ENCODE data around the gene MYL7. TPM values are rescaled to one million over a fixed set of nuclear protein-coding genes. Genes with fewer than 3 reads are reported as not detected.

Gene MYL7
- total and polyA plus RNA-seq, 2 of the 4 experiments (the other 2 are of a cell fraction) = 0.24 TPM; not detected in 1

- in situ Hi-C loops (cut with MboI; ENCODE audit: low sequenced_read_pairs) = no loop called here
- POLR2A ChIA-PET (ENCODE audit: unreplicated experiment) = no interaction called here
These were observed 31.8 kb upstream of the MYL7 start for GRCh38 chr7:44172803-44173424.

More at GRCh38 chr7:44172803-44173424, 31.8 kb upstream of the MYL7 start:
- Histone ChIP-seq H3K9me3 (ENCODE audit: control insufficient read depth, insufficient read depth, low read length) (peaks cover 5% of the 10 kb centered on the region; the same call in 1 of the 2 replicates), H3K36me3 (ENCODE audit: control insufficient read depth, insufficient read depth, low read length) (no peaks in the 10 kb centered on the region), H3K79me1 (ENCODE audit: low read depth in 1 of 2, low read length in 2 of 2) (no peaks in the 10 kb centered on the region), H3K23ac (ENCODE audit: low read depth, low read length) (no peak overlapping the region), H2BK120ac (ENCODE audit: low read depth, low read length) (no peak overlapping the region), H3K56ac (ENCODE audit: extremely low read depth, insufficient read depth, low read length) (no peak overlapping the region), H3K4me2 (ENCODE audit: low read depth, low read length) (no peak overlapping the region), H2AFZ (replicated peaks; ENCODE audit: low read length, poor library complexity) (no peak overlapping the region), H4K5ac (ENCODE audit: low read depth, low read length) (no peak overlapping the region), H3K4me3 (ENCODE audit: insufficient read depth, low read depth, low read length) (no peak overlapping the region), H2AK9ac (replicated peaks; ENCODE audit: low read depth, low read length, poor library complexity) (no peak overlapping the region), H3K4ac (ENCODE audit: low read depth, low read length) (no peak overlapping the region), H3K18ac (ENCODE audit: low read depth, low read length) (no peak overlapping the region), H4K91ac (ENCODE audit: insufficient read depth, low read depth, low read length) (no peak overlapping the region), H2BK5ac (ENCODE audit: low read depth, low read length, poor library complexity, severe bottlenecking) (no peak overlapping the region), H3K4me1 (ENCODE audit: control insufficient read depth, insufficient read depth, low read length) (peaks cover 4% of the 10 kb centered on the region), H3K9ac (ENCODE audit: low read depth, low read length) (no peak overlapping the region), H4K8ac (ENCODE audit: low read depth in 2 of 2, low read length in 2 of 2) (no peak overlapping the region), H3K14ac (replicated peaks; ENCODE audit: low read depth, low read length) (no peak overlapping the region), H3K27me3 (ENCODE audit: control insufficient read depth, insufficient read depth, low read length) (peaks cover 35% of the 10 kb centered on the region), H3K9me1 (ENCODE audit: insufficient read depth, low read length) (no peaks in the 10 kb centered on the region), H2AK5ac (ENCODE audit: low read depth, low read length) (no peak overlapping the region), H2BK20ac (ENCODE audit: low read depth, low read length) (no peak overlapping the region), H2BK15ac (ENCODE audit: low read depth, low read length) (no peak overlapping the region), H3K27ac (ENCODE audit: insufficient read depth, low read length) (no peak overlapping the region), H4K20me1 (ENCODE audit: insufficient read depth, low read length) (no peaks in the 10 kb centered on the region)
- no peak for ATAC-seq (ENCODE audit: low read depth)
- intact Hi-C loops (cut with micrococcal nuclease) = no loop called here
- no CpG with 5 or more reads among the region's 6 CpGs for WGBS, 2 experiments (ENCODE audit: extremely low coverage in 2 of 2, insufficient read length in 1 of 2)
- TF ChIP-seq FOS (IDR thresholded peaks at IDR 0.05; ENCODE audit: low read depth, low read length) = no peak
- TF ChIP-seq NFE2L2 (IDR thresholded peaks at IDR 0.05; ENCODE audit: low read depth, low read length) = no peak
- TF ChIP-seq ELK1 (IDR thresholded peaks at IDR 0.05; ENCODE audit: borderline replicate concordance, low read depth, low read length) = no peak
- no peak for TF ChIP-seq MAFK (IDR thresholded peaks at IDR 0.05; ENCODE audit: low read depth, low read length)
- no peak for TF ChIP-seq CTCF (conservative IDR thresholded peaks at IDR 0.05; ENCODE audit: low read depth, low read length)
- no peak for TF ChIP-seq RFX5 (IDR thresholded peaks at IDR 0.05; ENCODE audit: low read depth, low read length)
- TF ChIP-seq POLR2A (IDR thresholded peaks at IDR 0.05; ENCODE audit: low read depth, low read length) = no peak
- no peak for TF ChIP-seq SMC3 (IDR thresholded peaks at IDR 0.05; ENCODE audit: low read depth, low read length)
- TF ChIP-seq MAZ (IDR thresholded peaks at IDR 0.05; ENCODE audit: borderline replicate concordance, low read depth, low read length) = no peak
- no peak for TF ChIP-seq CEBPB (IDR thresholded peaks at IDR 0.05; ENCODE audit: low read depth, low read length)
- no peak for TF ChIP-seq CHD1 (IDR thresholded peaks at IDR 0.05; ENCODE audit: low read depth, low read length)
- TF ChIP-seq BHLHE40 (IDR thresholded peaks at IDR 0.05; ENCODE audit: low read depth, low read length) = no peak
- no peak for TF ChIP-seq RCOR1 (IDR thresholded peaks at IDR 0.05; ENCODE audit: insufficient replicate concordance, low read length)
- TF ChIP-seq RAD21 (IDR thresholded peaks at IDR 0.05; ENCODE audit: low read length) = no peak
- no peak for TF ChIP-seq MXI1 (IDR thresholded peaks at IDR 0.05; ENCODE audit: borderline replicate concordance, low read depth, low read length)
- no peak for DNase-seq
- CTCF ChIA-PET = no interaction called here
- dilution Hi-C loops (cut with HindIII; ENCODE audit: low sequenced_read_pairs, unreplicated experiment) = no loop called here
- no TSS peak for BruUV-seq (replicated peaks)
